ENCODE measurements around the gene TPK1. TPM values are rescaled to one million over a fixed set of nuclear protein-coding genes. Genes with fewer than 3 reads are reported as not detected.

TPK1 gene
- total RNA-seq, 3 donors from 2014 or later: 11.4 to 14.2 (median 13.3) TPM

- TF ChIP-seq CTCF (IDR thresholded peaks at IDR 0.05): no peak
- intact Hi-C loops (cut with DNase I, micrococcal nuclease): no loop called here
- H3K9me3 ChIP-seq: no peaks in the 10 kb centered on the region
- H3K36me3 ChIP-seq (ENCODE audit: low read depth): no peaks in the 10 kb centered on the region
- H3K4me1 ChIP-seq (ENCODE audit: low read depth): no peaks in the 10 kb centered on the region
- no peak overlapping the region for H3K4me3 ChIP-seq
- ATAC-seq (no peak), DNase-seq (no peak)
These were observed 203.1 kb downstream of the TPK1 start for GRCh38 chr7:144632724-144633123.

- no peak for DNase-seq
- Histone ChIP-seq H3K4me3 (no peak overlapping the region), H3K9me3 (no peaks in the 10 kb centered on the region), H3K4me1 (ENCODE audit: low read depth) (no peaks in the 10 kb centered on the region), H3K36me3 (ENCODE audit: low read depth) (no peaks in the 10 kb centered on the region)
- TF ChIP-seq CTCF (IDR thresholded peaks at IDR 0.05): no peak
- ATAC-seq: no peak
- intact Hi-C loops (cut with DNase I, micrococcal nuclease): no loop called here
These were observed 206.3 kb downstream of the TPK1 start for GRCh38 chr7:144629598-144629997.

- Histone ChIP-seq H3K9me3 (no peaks in the 10 kb centered on the region), H3K36me3 (ENCODE audit: low read depth) (no peaks in the 10 kb centered on the region), H3K4me1 (ENCODE audit: low read depth) (no peaks in the 10 kb centered on the region), H3K4me3 (no peak overlapping the region)
- ATAC-seq (no peak), DNase-seq (no peak)
- TF ChIP-seq CTCF (IDR thresholded peaks at IDR 0.05): no peak
- intact Hi-C loops (cut with DNase I, micrococcal nuclease): no loop called here
These were observed 206.8 kb downstream of the TPK1 start for GRCh38 chr7:144629011-144629410.

GRCh38 chr7:144628176-144628575, 207.7 kb downstream of the TPK1 start:
- no peak for TF ChIP-seq CTCF (IDR thresholded peaks at IDR 0.05)
- no peak overlapping the region for H3K4me3 ChIP-seq
- intact Hi-C loops (cut with DNase I, micrococcal nuclease): no loop called here

GRCh38 chr7:144622745-144623144, 213.1 kb downstream of the TPK1 start:
- TF ChIP-seq CTCF (IDR thresholded peaks at IDR 0.05): no peak
- DNase-seq: no peak
- no peak overlapping the region for H3K4me3 ChIP-seq
- H3K36me3 ChIP-seq (ENCODE audit: low read depth): no peaks in the 10 kb centered on the region
- ATAC-seq: no peak
- intact Hi-C loops (cut with DNase I, micrococcal nuclease): no loop called here
- peaks cover 3% of the 10 kb centered on the region for H3K9me3 ChIP-seq
- peaks cover 3% of the 10 kb centered on the region for H3K4me1 ChIP-seq (ENCODE audit: low read depth)

More at GRCh38 chr7:144628176-144628575, 207.7 kb downstream of the TPK1 start:
- Histone ChIP-seq H3K4me1 (ENCODE audit: low read depth) (no peaks in the 10 kb centered on the region), H3K36me3 (ENCODE audit: low read depth) (no peaks in the 10 kb centered on the region), H3K9me3 (no peaks in the 10 kb centered on the region)
- ATAC-seq: no peak
- DNase-seq: no peak

GRCh38 chr7:144606261-144606660, 229.6 kb downstream of the TPK1 start:
- intact Hi-C loops (cut with DNase I, micrococcal nuclease): no loop called here
- no peak overlapping the region for H3K4me3 ChIP-seq
- no peaks in the 10 kb centered on the region for H3K9me3 ChIP-seq
- H3K4me1 ChIP-seq (ENCODE audit: low read depth): no peaks in the 10 kb centered on the region
- TF ChIP-seq CTCF (IDR thresholded peaks at IDR 0.05): no peak
- no peak for ATAC-seq
- H3K36me3 ChIP-seq (ENCODE audit: low read depth): no peaks in the 10 kb centered on the region
- DNase-seq: no peak
